ENCODE data around the gene ACTA1.
"Not testable (repeated sequence)": the region's sequence is repeated elsewhere in the genome, so short reads cannot be mapped to it uniquely, and the experiment has no call there.

ACTA1 gene

GRCh38 chr1:229402993-229403392 is 30.9 kb downstream of the ACTA1 start:
- Histone ChIP-seq H3K4me1 (ENCODE audit: insufficient read depth, low read length) (no peaks in the 10 kb centered on the region), H3K36me3 (ENCODE audit: insufficient read depth, low read length) (no peaks in the 10 kb centered on the region), H3K27ac (ENCODE audit: low read length) (no peak overlapping the region), H3K79me2 (ENCODE audit: insufficient read depth, low read length) (no peaks in the 10 kb centered on the region), H2AFZ (ENCODE audit: low read depth, low read length) (no peak overlapping the region), H3K4me3 (ENCODE audit: low read depth in 1 of 2, low read length in 2 of 2) (no peak overlapping the region), H3K4me2 (ENCODE audit: insufficient read depth, low read length) (no peak overlapping the region), H4K20me1 (ENCODE audit: insufficient read depth, low read length) (no peaks in the 10 kb centered on the region), H3K27me3 (ENCODE audit: insufficient read depth, low read length, poor library complexity) (peaks cover 5% of the 10 kb centered on the region), H3K9ac (ENCODE audit: low read depth, low read length) (no peak overlapping the region), H3K9me3 (ENCODE audit: insufficient read depth, low read length, severe bottlenecking) (no peaks in the 10 kb centered on the region)
- no peak for ATAC-seq (ENCODE audit: insufficient read depth, low read depth)
- DNase-seq, result no peak
- TF ChIP-seq EZH2 (IDR thresholded peaks at IDR 0.05; ENCODE audit: borderline replicate concordance, low read depth, low read length, severe bottlenecking) (no peak), CTCF (IDR thresholded peaks at IDR 0.05; ENCODE audit: borderline replicate concordance, extremely low read depth, low read length, poor library complexity, severe bottlenecking) (no peak)

- not testable (repeated sequence) for H3K4me3 ChIP-seq (ENCODE audit: low read depth in 1 of 2, low read length in 2 of 2); H3K9me3 ChIP-seq (ENCODE audit: insufficient read depth, low read length, severe bottlenecking); H3K27ac ChIP-seq (ENCODE audit: low read length); DNase-seq; H3K4me2 ChIP-seq (ENCODE audit: insufficient read depth, low read length); H3K4me1 ChIP-seq (ENCODE audit: insufficient read depth, low read length); ATAC-seq (ENCODE audit: insufficient read depth, low read depth); H2AFZ ChIP-seq (ENCODE audit: low read depth, low read length); H3K9ac ChIP-seq (ENCODE audit: low read depth, low read length); H3K27me3 ChIP-seq (ENCODE audit: insufficient read depth, low read length, poor library complexity); H3K36me3 ChIP-seq (ENCODE audit: insufficient read depth, low read length); H3K79me2 ChIP-seq (ENCODE audit: insufficient read depth, low read length); H4K20me1 ChIP-seq (ENCODE audit: insufficient read depth, low read length)
Measured at GRCh38 chr1:229402329-229402728, 31.6 kb downstream of the ACTA1 start.

GRCh38 chr1:229397762-229398161 is 36.1 kb downstream of the ACTA1 start:
- Histone ChIP-seq H3K36me3 (ENCODE audit: insufficient read depth, low read length) (no peaks in the 10 kb centered on the region), H3K27me3 (ENCODE audit: insufficient read depth, low read length, poor library complexity) (peaks cover 5% of the 10 kb centered on the region), H3K9ac (ENCODE audit: low read depth, low read length) (no peak overlapping the region), H3K79me2 (ENCODE audit: insufficient read depth, low read length) (no peaks in the 10 kb centered on the region), H2AFZ (ENCODE audit: low read depth, low read length) (no peak overlapping the region), H3K27ac (ENCODE audit: low read length) (no peak overlapping the region), H3K4me2 (ENCODE audit: insufficient read depth, low read length) (no peak overlapping the region), H3K9me3 (ENCODE audit: insufficient read depth, low read length, severe bottlenecking) (no peaks in the 10 kb centered on the region), H3K4me1 (ENCODE audit: insufficient read depth, low read length) (no peaks in the 10 kb centered on the region), H4K20me1 (ENCODE audit: insufficient read depth, low read length) (no peaks in the 10 kb centered on the region), H3K4me3 (ENCODE audit: low read depth in 1 of 2, low read length in 2 of 2) (no peak overlapping the region)
- ATAC-seq (ENCODE audit: insufficient read depth, low read depth), result no peak
- no peak for DNase-seq
- no peak for TF ChIP-seq EZH2 (IDR thresholded peaks at IDR 0.05; ENCODE audit: borderline replicate concordance, low read depth, low read length, severe bottlenecking)
- no peak for TF ChIP-seq CTCF (IDR thresholded peaks at IDR 0.05; ENCODE audit: borderline replicate concordance, extremely low read depth, low read length, poor library complexity, severe bottlenecking)

- Histone ChIP-seq H2AFZ (ENCODE audit: low read depth, low read length) (no peak overlapping the region), H3K9ac (ENCODE audit: low read depth, low read length) (no peak overlapping the region), H3K4me1 (ENCODE audit: insufficient read depth, low read length) (no peaks in the 10 kb centered on the region), H3K4me2 (ENCODE audit: insufficient read depth, low read length) (no peak overlapping the region), H3K27ac (ENCODE audit: low read length) (no peak overlapping the region), H3K36me3 (ENCODE audit: insufficient read depth, low read length) (no peaks in the 10 kb centered on the region), H3K9me3 (ENCODE audit: insufficient read depth, low read length, severe bottlenecking) (no peaks in the 10 kb centered on the region), H4K20me1 (ENCODE audit: insufficient read depth, low read length) (no peaks in the 10 kb centered on the region), H3K4me3 (ENCODE audit: low read depth in 1 of 2, low read length in 2 of 2) (no peak overlapping the region), H3K79me2 (ENCODE audit: insufficient read depth, low read length) (no peaks in the 10 kb centered on the region), H3K27me3 (ENCODE audit: insufficient read depth, low read length, poor library complexity) (no peaks in the 10 kb centered on the region)
- no peak for DNase-seq
- ATAC-seq (ENCODE audit: insufficient read depth, low read depth), result no peak
- no peak for TF ChIP-seq EZH2 (IDR thresholded peaks at IDR 0.05; ENCODE audit: borderline replicate concordance, low read depth, low read length, severe bottlenecking)
- TF ChIP-seq CTCF (IDR thresholded peaks at IDR 0.05; ENCODE audit: borderline replicate concordance, extremely low read depth, low read length, poor library complexity, severe bottlenecking), result no peak
Measured at GRCh38 chr1:229396585-229397206, 37.2 kb downstream of the ACTA1 start.

GRCh38 chr1:229394517-229394916 is 39.4 kb downstream of the ACTA1 start:
- H3K79me2 ChIP-seq (ENCODE audit: insufficient read depth, low read length); H3K36me3 ChIP-seq (ENCODE audit: insufficient read depth, low read length); ATAC-seq (ENCODE audit: insufficient read depth, low read depth); H3K4me3 ChIP-seq (ENCODE audit: low read depth in 1 of 2, low read length in 2 of 2); H2AFZ ChIP-seq (ENCODE audit: low read depth, low read length); H3K27ac ChIP-seq (ENCODE audit: low read length); H3K9ac ChIP-seq (ENCODE audit: low read depth, low read length); H3K27me3 ChIP-seq (ENCODE audit: insufficient read depth, low read length, poor library complexity); H3K4me1 ChIP-seq (ENCODE audit: insufficient read depth, low read length); H3K9me3 ChIP-seq (ENCODE audit: insufficient read depth, low read length, severe bottlenecking); DNase-seq; H4K20me1 ChIP-seq (ENCODE audit: insufficient read depth, low read length); H3K4me2 ChIP-seq (ENCODE audit: insufficient read depth, low read length): not testable (repeated sequence)

Data from DND-41 (cell line).